Duodenal mucosa (tissue), 2 donors: ENCODE measurements around the gene NANOS3.

Experiments
- H3K27ac ChIP-seq: one replicate; pipeline ENCODE4 v1.7.0; 2013; ENCODE audit warnings: low read depth, low read length
- H3K27me3 ChIP-seq, 2 donors: one replicate each; pipeline ENCODE4 v1.7.0; 2013; ENCODE audit warnings: low read length in 2 of 2, control low read depth in 1 of 2; ENCODE audit not compliant: insufficient read depth in 2 of 2, control insufficient read depth in 1 of 2
- H3K36me3 ChIP-seq, 2 donors: one replicate each; pipeline ENCODE4 v1.7.0; 2013; ENCODE audit warnings: low read length in 2 of 2, control low read depth in 1 of 2; ENCODE audit not compliant: insufficient read depth in 2 of 2, control insufficient read depth in 1 of 2
- H3K4me1 ChIP-seq, 2 donors: one replicate each; pipeline ENCODE4 v1.7.0; 2013; ENCODE audit warnings: low read length in 2 of 2, control low read depth in 1 of 2; ENCODE audit not compliant: insufficient read depth in 2 of 2, control insufficient read depth in 1 of 2
- H3K4me3 ChIP-seq, 2 donors: one replicate each; pipeline ENCODE4 v1.7.0; 2013; ENCODE audit warnings: low read length in 2 of 2, low read depth in 1 of 2
- H3K9ac ChIP-seq, 2 donors: one replicate each; pipeline ENCODE4 v1.7.0; 2013; ENCODE audit warnings: low read length in 2 of 2, low read depth in 1 of 2
- H3K9me3 ChIP-seq, 2 donors: one replicate each; pipeline ENCODE4 v1.7.0; 2013; ENCODE audit warnings: low read length in 2 of 2, control low read depth in 1 of 2; ENCODE audit not compliant: control insufficient read depth in 1 of 2

NANOS3 gene

DNA sequence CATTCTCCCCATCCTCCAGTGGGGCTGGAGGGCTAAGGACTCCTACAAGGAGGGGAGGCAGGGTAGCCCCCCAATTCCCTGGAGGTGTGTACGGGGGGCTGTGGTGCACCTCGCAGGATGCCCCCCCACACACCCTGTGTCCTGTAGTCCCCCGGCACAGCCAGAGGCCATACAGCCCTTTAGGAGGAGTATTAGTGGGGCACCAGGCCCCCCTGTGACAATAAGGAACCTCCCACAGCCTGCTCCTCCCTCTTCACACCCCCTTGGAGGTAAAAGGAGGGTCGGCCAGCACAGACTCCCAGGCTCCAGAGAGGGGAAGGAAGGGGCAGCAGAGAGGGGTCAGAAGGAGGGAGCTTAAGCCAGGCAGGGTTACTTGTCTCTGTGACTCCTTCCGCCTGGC lies at the start of gene NANOS3:
Gene NANOS3, plus strand, starts transcription at position 301 of the 400 bp plus-strand sequence. CDS start 115 bp downstream, outside the sequence.
- H3K27ac ChIP-seq = no peak within 1 kb of the TSS
- H3K9ac ChIP-seq = no peak within 1 kb of the TSS
- no peaks in the 10 kb centered on the region for H3K36me3 ChIP-seq
- no peaks in the 10 kb centered on the region for H3K27me3 ChIP-seq
- H3K4me3 ChIP-seq = no peak within 1 kb of the TSS
- no peaks in the 10 kb centered on the region for H3K9me3 ChIP-seq
- peaks cover 23 to 31% of the 10 kb centered on the region in 2 donors for H3K4me1 ChIP-seq

DNA sequence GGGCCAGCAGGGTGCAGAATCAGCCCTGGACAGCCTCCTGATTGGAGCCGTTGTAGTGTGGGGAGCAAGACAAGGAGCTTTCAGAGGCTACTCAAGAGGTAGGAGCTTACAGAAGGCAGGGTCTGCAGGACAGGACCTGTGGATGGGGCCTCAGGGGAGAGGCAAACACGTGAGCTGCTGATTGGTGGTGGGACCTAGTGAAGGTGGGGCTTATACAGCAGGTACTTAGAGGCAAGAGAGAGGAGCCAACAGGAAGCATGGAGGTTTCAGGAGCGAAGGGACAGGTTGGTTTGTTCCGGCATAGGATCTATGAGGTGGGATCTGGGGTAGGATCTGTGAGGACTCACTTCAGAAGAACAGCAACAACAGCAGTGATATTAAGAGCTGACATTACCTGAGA lies 49.3 kb upstream of the NANOS3 start:
- Histone ChIP-seq H3K4me1 (no peaks in the 10 kb centered on the region), H3K4me3 (no peak overlapping the region), H3K36me3 (peaks cover 0 to 7% of the 10 kb centered on the region in 2 donors), H3K27ac (no peak overlapping the region), H3K9me3 (no peaks in the 10 kb centered on the region), H3K27me3 (no peaks in the 10 kb centered on the region), H3K9ac (no peak overlapping the region)

DNA sequence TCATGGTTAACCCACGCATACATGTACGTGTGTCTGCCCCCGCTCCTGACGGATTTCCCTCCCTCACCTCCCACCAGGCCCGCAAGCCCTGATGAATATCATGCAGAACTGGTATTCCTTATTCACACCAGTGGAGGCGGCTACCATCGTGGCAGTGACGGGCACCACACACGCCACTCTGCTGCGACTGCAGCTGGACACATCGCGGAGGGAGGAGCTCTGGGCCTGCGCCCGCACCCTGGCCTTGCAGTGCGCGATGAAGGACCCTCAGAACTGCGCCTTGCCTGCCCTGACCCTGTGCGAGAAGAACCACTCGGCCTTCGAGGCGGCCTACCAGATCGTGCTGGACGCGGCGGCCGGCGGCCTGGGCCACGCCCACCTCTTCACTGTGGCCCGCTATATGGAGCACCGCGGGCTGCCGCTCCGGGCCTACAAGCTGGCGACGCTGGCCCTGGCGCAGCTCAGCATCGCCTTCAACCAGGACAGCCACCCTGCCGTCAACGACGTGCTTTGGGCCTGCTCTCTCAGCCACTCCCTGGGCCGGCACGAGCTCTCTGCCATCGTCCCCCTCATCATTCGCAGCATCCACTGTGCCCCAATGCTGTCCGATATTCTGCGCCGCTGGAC lies 46.7 kb upstream of the NANOS3 start:
- Histone ChIP-seq H3K4me3 (no peak overlapping the region), H3K9ac (no peak overlapping the region), H3K27ac (no peak overlapping the region), H3K9me3 (no peaks in the 10 kb centered on the region), H3K4me1 (peaks cover 9 to 15% of the 10 kb centered on the region in 2 donors), H3K36me3 (peaks cover 0 to 4% of the 10 kb centered on the region in 2 donors), H3K27me3 (no peaks in the 10 kb centered on the region)

DNA sequence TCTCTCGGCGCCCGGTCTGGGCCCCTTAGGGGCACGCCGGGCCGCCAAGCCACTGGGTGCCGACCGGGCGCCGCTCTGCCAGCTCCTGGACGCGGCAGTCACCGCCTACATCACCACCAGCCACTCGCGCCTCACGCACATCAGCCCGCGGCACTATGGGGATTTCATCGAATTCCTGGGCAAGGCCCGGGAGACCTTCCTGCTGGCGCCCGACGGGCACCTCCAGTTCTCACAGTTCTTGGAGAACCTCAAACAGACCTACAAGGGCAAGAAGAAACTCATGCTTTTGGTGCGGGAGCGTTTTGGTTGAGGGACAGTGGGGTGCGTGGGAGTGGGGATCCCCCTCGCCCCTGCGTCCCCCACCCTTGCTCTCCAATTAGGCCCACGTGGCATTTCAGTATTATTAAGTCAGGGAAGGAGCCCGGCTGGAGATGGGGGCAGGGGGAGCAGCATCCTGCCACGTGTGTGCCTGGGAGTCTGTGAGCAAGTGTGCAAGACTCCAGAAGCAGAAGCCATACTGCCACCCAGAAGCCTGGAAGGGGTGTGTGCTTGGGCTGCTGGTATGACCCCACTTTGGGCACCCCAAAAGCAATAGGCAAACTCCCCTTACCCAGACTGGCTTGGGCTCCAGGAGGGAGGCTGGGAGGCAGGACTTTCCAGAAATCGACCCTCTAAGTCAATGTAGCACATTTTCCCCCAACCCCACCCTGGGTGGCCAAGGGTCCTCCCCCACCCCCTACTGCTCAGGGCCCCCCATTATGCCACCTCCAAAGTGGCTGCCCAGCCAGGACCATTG lies 46.0 kb upstream of the NANOS3 start:
- H3K27ac ChIP-seq = no peak overlapping the region
- H3K4me3 ChIP-seq = no peak overlapping the region
- H3K4me1 ChIP-seq = peaks cover 13 to 19% of the 10 kb centered on the region in 2 donors
- H3K27me3 ChIP-seq = no peaks in the 10 kb centered on the region
- H3K9ac ChIP-seq = no peak overlapping the region
- peaks cover 0 to 8% of the 10 kb centered on the region in 2 donors for H3K36me3 ChIP-seq
- no peaks in the 10 kb centered on the region for H3K9me3 ChIP-seq

DNA sequence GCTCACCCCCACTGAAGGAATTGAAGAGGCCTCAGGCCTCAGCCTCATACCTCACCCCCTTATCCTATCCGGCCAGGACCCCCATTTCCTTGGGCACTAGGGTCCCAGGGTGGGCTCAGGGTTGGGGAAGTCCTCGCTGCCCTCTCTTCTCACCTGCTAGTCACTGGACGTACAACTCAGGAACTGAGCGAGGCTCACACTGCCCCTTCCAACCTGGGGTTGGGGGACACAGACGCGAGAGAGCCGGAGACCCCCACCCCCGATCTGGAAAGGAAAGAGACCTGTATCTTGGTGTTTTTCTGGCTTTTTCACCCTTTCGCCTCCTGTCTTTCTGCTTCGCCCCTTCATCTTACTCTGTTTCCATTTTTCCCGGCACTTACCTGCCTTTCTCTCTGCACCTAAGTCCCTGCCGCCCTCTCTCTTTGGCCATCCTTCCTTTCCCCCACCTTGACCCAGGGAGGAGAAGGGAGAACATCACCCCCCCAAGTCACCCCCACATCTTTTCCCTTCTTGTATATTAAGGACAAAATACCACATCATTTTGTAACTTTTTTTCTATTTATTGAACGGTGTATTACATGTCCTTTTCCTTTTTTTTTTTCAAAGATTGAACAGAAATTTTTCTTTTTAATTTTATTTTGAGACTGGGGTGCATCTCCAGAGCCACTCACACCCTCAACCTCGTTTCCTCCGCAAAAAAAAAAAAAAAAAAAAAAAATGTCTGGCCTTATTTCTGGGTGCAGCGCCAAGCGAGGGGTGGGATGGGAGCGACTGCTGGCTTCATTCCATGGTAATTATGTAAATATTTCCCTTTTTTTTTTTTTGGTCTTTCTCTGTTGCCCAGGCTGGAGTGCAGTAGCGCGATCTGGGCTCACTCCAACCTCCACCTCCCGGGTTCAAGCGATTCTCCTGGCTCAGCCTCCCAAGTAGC lies 45.1 kb upstream of the NANOS3 start:
- H3K27ac ChIP-seq = no peak overlapping the region
- H3K4me1 ChIP-seq = peaks cover 15 to 28% of the 10 kb centered on the region in 2 donors
- no peak overlapping the region for H3K4me3 ChIP-seq

DNA sequence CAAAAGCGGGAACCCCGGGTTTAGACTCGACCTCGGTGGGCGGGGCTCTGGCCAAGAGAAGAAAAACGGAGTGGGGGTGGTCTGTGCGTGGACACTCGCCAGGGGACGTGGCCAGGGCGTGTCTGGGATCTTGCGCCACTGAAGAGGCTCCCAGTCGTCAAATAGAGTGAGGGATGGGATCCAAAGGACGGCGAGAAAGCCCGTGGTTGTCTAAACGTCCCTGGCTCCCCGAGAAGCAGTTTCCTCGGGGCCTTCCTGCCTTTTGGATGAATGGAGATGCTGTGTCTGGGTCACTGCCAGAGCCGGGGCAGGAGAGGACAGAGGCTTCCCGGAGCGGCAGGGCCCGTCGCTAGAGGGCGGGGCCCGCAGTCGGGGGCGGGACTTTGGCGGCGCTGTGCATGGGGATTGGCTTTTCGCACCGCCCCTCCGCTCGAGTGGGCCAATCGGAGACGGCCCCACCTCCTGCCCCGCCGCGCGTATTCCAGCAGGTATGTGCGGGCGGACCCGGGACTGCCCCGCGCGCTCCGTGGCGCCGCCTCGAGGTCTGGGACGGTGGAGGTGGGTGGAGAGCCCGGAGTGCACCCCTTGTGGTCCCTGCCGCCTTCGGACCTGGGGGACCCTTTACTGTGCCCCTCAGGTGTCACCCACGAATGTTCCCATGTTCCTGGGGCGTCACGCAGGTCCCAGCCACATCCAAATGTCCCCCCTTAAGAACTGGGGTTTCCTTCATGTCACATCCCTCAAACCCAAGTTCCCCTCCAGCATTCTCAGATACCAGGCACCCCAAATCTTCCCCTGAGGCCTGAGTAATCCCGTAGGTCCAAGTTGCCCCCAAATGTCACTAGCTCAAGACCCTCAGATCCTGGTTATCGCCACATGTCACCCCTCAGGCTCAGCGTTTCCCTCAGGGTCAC lies 43.3 kb upstream of the NANOS3 start:
- no peaks in the 10 kb centered on the region for H3K27me3 ChIP-seq
- peak overlapping the region; percentile 68 for H3K27ac ChIP-seq
- peaks cover 17 to 40% of the 10 kb centered on the region in 2 donors for H3K4me1 ChIP-seq
- H3K4me3 ChIP-seq = peak overlapping the region; percentile 73 to 80
- H3K36me3 ChIP-seq = peaks cover 0 to 12% of the 10 kb centered on the region in 2 donors
- peak overlapping the region; percentile 61 to 79 for H3K9ac ChIP-seq
- H3K9me3 ChIP-seq = no peaks in the 10 kb centered on the region

More for the DNA sequence above, 45.1 kb upstream of the NANOS3 start:
- Histone ChIP-seq H3K27me3 (no peaks in the 10 kb centered on the region), H3K9ac (no peak overlapping the region), H3K9me3 (no peaks in the 10 kb centered on the region), H3K36me3 (peaks cover 0 to 12% of the 10 kb centered on the region in 2 donors)

DNA sequence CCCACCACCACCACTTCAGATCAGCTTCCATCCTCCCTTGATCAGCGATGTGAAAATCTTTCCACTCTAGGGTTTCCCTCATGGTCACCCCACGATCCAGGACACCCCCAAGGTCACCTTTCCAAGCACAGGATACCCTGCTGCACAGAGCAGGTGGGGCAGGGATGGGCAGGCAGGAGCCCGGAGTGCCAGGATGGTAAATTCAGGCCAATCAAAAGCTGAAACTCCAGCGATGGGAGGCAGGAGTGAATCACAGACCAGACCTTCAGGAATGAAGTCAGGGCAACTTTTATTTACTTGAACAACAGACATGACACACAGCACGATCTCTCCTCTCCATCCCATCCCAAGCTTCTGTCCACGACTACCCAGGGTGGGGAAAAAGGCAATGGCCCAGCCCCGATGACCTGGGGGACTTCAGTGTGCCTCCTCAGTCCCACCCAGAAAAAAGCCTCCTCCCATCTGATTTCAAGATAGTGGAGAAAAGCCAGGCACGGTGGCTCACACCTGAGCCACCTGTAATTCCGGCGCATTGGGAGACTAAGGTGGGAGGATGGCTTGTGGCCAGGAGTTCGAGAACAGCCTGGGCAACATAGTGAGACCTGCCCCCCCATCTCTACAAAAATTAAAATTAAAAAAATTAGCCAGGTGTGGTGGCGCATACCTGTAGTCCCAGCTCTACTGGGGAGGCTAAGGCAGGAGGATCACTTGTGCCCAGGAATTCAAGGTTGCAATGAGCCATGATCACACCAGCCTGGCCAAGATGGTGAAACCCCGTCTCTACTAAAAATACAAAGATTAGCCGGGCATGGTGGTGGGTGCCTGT lies 42.5 kb upstream of the NANOS3 start:
- Histone ChIP-seq H3K27me3 (no peaks in the 10 kb centered on the region), H3K9ac (peak overlapping the region; percentile 40 to 61), H3K27ac (peak overlapping the region; percentile 68), H3K4me3 (peak overlapping the region; percentile 58 to 80), H3K9me3 (no peaks in the 10 kb centered on the region), H3K4me1 (peaks cover 25 to 49% of the 10 kb centered on the region in 2 donors), H3K36me3 (peaks cover 0 to 12% of the 10 kb centered on the region in 2 donors)

DNA sequence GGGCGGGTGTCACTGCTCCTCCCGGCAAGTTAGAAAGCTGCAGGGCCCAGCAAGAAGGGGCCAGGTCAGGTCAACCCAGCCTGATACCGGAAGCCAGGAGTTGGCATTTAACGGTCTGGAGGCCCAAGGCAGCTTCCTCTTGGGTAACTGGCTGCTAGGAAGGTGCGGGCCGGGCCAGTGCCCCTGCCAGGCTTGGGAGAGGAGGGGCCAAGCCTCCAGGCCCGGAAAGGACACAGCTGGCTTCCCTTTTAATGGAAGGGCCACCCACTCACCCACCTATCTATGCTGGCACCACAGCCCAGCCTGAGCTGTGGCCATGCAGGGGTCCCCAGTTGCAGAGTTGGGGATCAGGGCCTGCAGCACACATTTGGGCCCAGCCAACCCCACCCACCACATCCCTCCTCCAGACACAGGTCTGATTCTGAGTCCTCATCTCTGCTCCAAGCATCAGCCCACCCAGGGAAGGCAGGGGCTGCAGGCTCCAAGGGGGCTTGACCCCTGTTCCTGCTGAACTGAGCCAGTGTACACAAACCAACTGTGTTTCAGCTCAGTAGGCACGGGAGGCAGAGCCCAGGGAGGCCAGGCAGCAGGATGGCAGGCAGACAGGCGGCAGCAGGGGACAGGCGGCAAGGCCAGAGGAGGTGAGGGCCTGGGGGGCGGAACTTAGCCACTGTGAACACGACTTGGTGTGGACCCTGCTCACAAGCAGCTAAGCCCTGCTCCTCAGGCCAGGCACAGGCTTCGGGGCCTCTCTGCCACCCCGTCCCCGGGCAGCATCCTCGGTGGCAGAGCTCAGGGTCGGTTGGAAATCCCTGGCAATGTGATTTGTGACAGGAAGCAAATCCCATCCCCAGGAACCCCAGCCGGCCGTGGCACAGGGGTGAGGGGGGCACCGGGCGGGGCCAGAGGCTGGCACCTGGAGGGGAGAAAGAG lies 40.9 kb upstream of the NANOS3 start:
- H3K4me1 ChIP-seq = peaks cover 38 to 64% of the 10 kb centered on the region in 2 donors
- no peaks in the 10 kb centered on the region for H3K27me3 ChIP-seq
- H3K36me3 ChIP-seq = peaks cover 0 to 9% of the 10 kb centered on the region in 2 donors
- peak overlapping the region in 1 of 2 donors; percentile 18 for H3K9ac ChIP-seq
- peak overlapping the region in 1 of 2 donors; percentile 32 for H3K4me3 ChIP-seq
- H3K9me3 ChIP-seq = no peaks in the 10 kb centered on the region
- peak overlapping the region; percentile 58 for H3K27ac ChIP-seq
